Measurements from ENCODE around the gene PPP3CA.

PPP3CA gene

DNA sequence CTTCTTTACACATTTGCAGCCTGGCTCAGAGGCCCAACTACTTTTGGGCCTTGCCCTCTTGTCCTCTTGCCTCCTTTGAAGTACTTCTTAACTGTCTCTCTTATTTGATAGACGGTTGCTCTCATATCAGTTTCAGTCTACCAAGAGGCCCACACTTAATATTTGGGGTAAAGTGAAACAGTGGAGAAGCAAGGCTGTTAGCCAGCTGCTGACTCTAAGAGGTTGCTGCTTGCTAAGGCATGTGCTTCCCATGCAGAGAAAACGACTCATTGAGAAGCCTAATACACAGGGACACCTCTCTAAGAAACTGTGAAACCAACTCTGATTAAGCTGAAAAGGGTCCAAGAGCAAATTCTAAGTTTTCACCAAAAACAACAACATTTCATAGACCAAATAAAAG lies 94.6 kb downstream of the PPP3CA start:
- Histone ChIP-seq H3K4me3 (ENCODE audit: low read length) (no peak overlapping the region), H3K9ac (ENCODE audit: low read length) (no peak overlapping the region), H3K36me3 (replicated peaks; ENCODE audit: insufficient read depth, low read length) (no peaks in the 10 kb centered on the region), H3K9me2 (replicated peaks; ENCODE audit: insufficient read depth, low read length) (no peaks in the 10 kb centered on the region), H2AFZ (ENCODE audit: low read length) (no peak overlapping the region), H3K27ac (ENCODE audit: low read length) (peak overlapping the region; percentile 10; the same call in 1 of the 2 replicates), H3K27me3 (replicated peaks; ENCODE audit: insufficient read depth, low read length) (no peaks in the 10 kb centered on the region), H4K20me1 (ENCODE audit: insufficient read depth, low read length) (no peaks in the 10 kb centered on the region), H3K4me1 (ENCODE audit: low read length) (peaks cover 20% of the 10 kb centered on the region), H3K9me3 (replicated peaks; ENCODE audit: insufficient read depth, low read length) (no peaks in the 10 kb centered on the region), H3K4me2 (ENCODE audit: low read depth, low read length) (peak overlapping the region; percentile 30), H3K79me2 (ENCODE audit: low read length) (peaks cover 42% of the 10 kb centered on the region), H3F3A (ENCODE audit: insufficient read depth, low read length) (peaks cover 7% of the 10 kb centered on the region; the same call in 1 of the 2 replicates)
- peak; percentile 79 for DNase-seq
- TF ChIP-seq EZH2phosphoT487 (IDR thresholded peaks at IDR 0.05; ENCODE audit: low read length) (no peak), EZH2 (optimal IDR thresholded peaks at IDR 0.05; ENCODE audit: low read depth, low read length) (no peak)
- TF ChIP-seq, protein P1, sequence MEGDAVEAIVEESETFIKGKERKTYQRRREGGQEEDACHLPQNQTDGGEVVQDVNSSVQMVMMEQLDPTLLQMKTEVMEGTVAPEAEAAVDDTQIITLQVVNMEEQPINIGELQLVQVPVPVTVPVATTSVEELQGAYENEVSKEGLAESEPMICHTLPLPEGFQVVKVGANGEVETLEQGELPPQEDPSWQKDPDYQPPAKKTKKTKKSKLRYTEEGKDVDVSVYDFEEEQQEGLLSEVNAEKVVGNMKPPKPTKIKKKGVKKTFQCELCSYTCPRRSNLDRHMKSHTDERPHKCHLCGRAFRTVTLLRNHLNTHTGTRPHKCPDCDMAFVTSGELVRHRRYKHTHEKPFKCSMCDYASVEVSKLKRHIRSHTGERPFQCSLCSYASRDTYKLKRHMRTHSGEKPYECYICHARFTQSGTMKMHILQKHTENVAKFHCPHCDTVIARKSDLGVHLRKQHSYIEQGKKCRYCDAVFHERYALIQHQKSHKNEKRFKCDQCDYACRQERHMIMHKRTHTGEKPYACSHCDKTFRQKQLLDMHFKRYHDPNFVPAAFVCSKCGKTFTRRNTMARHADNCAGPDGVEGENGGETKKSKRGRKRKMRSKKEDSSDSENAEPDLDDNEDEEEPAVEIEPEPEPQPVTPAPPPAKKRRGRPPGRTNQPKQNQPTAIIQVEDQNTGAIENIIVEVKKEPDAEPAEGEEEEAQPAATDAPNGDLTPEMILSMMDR (IDR thresholded peaks at IDR 0.05; ENCODE audit: low read length) = no peak

DNA sequence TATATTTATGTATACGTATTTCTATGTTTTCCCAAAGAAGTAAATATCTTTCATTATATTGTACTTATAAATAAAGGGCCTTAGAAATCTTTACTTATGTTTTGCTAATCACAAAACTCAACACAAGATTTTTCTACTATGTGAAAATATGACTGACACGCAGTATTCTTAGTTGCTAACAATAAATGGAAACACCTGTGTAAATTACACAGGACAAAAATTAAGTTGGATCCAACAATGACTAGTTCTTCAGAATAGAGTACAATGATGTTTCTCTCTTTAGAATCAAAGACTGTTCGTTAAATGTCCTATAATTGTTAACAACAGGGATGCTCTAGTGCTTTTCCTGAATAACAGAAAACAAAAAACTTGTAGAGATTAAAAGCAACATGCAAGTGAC lies 96.1 kb downstream of the PPP3CA start:
- Histone ChIP-seq H3K27me3 (replicated peaks; ENCODE audit: insufficient read depth, low read length) (no peaks in the 10 kb centered on the region), H3F3A (ENCODE audit: insufficient read depth, low read length) (peaks cover 7% of the 10 kb centered on the region; the same call in 1 of the 2 replicates), H3K9me2 (replicated peaks; ENCODE audit: insufficient read depth, low read length) (no peaks in the 10 kb centered on the region), H3K9ac (ENCODE audit: low read length) (no peak overlapping the region), H4K20me1 (ENCODE audit: insufficient read depth, low read length) (no peaks in the 10 kb centered on the region), H3K4me1 (ENCODE audit: low read length) (peaks cover 20% of the 10 kb centered on the region), H3K4me2 (ENCODE audit: low read depth, low read length) (no peak overlapping the region), H3K4me3 (ENCODE audit: low read length) (no peak overlapping the region), H3K36me3 (replicated peaks; ENCODE audit: insufficient read depth, low read length) (no peaks in the 10 kb centered on the region), H3K79me2 (ENCODE audit: low read length) (peaks cover 29% of the 10 kb centered on the region), H3K9me3 (replicated peaks; ENCODE audit: insufficient read depth, low read length) (no peaks in the 10 kb centered on the region), H3K27ac (ENCODE audit: low read length) (no peak overlapping the region), H2AFZ (ENCODE audit: low read length) (no peak overlapping the region)
- no peak for DNase-seq
- TF ChIP-seq, protein P1 (IDR thresholded peaks at IDR 0.05; ENCODE audit: low read length) = no peak
- TF ChIP-seq EZH2phosphoT487 (IDR thresholded peaks at IDR 0.05; ENCODE audit: low read length) (no peak), EZH2 (optimal IDR thresholded peaks at IDR 0.05; ENCODE audit: low read depth, low read length) (no peak)

DNA sequence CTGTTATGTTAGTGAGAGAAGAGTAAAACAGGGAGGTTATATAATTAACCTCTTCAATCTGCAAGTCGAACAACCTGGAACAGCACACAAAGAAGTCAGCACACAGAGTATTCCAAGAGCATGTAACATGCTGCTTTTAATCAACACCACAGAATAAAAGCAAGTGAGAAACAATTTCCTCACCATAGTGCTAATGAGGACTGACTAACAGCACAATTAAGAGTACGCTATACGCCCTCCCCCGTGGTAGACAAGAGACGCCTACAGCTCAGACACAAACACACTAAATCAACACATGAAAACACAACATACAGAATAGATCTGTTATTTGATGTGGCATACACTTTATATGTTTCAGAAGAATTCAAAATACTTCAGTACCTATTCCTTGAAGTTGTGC lies 103.0 kb downstream of the PPP3CA start:
- Histone ChIP-seq H3K4me1 (ENCODE audit: low read length) (no peaks in the 10 kb centered on the region), H3K79me2 (ENCODE audit: low read length) (peaks cover 27% of the 10 kb centered on the region), H3F3A (ENCODE audit: insufficient read depth, low read length) (no peaks in the 10 kb centered on the region), H3K36me3 (replicated peaks; ENCODE audit: insufficient read depth, low read length) (no peaks in the 10 kb centered on the region), H3K9me3 (replicated peaks; ENCODE audit: insufficient read depth, low read length) (no peaks in the 10 kb centered on the region), H3K4me2 (ENCODE audit: low read depth, low read length) (no peak overlapping the region), H3K4me3 (ENCODE audit: low read length) (no peak overlapping the region), H2AFZ (ENCODE audit: low read length) (no peak overlapping the region), H3K27me3 (replicated peaks; ENCODE audit: insufficient read depth, low read length) (no peaks in the 10 kb centered on the region), H3K9me2 (replicated peaks; ENCODE audit: insufficient read depth, low read length) (no peaks in the 10 kb centered on the region), H4K20me1 (ENCODE audit: insufficient read depth, low read length) (no peaks in the 10 kb centered on the region), H3K27ac (ENCODE audit: low read length) (no peak overlapping the region), H3K9ac (ENCODE audit: low read length) (no peak overlapping the region)
- TF ChIP-seq EZH2 (optimal IDR thresholded peaks at IDR 0.05; ENCODE audit: low read depth, low read length) (no peak), EZH2phosphoT487 (IDR thresholded peaks at IDR 0.05; ENCODE audit: low read length) (no peak)
- TF ChIP-seq, protein P1 (IDR thresholded peaks at IDR 0.05; ENCODE audit: low read length) = no peak
- DNase-seq = no peak

Data from MM.1S (cell line).